Tibial nerve (tissue), 4 donors: Measurements from ENCODE around the gene LHFPL5.

Experiments
- EP300 ChIP-seq, 2 donors: sonication (generic); formaldehyde crosslinking; IDR thresholded peaks; one replicate each; pipeline ENCODE4 v1.6.1; 2017; ENCODE audit warnings: antibody characterized with exemption in 2 of 2, mild to moderate bottlenecking in 1 of 2
- POLR2A ChIP-seq, 2 donors: fragments of 450-650 bp; IDR thresholded peaks; one replicate each; pipeline ENCODE4 v1.6.1; 2017; ENCODE audit warnings: antibody characterized with exemption in 2 of 2, mild to moderate bottlenecking in 2 of 2, moderate library complexity in 2 of 2
- TF ChIP-seq, protein P1 (sequence below), 5 experiments: fragments of 200-600 bp in 3 of 5; fragments of 450-650 bp in 2 of 5; sonication (generic) in 3 of 5; IDR thresholded peaks; one replicate each; pipeline ENCODE4 v1.5.1; 2016 to 2019; ENCODE audit warnings: antibody characterized with exemption in 5 of 5, mild to moderate bottlenecking in 3 of 5, moderate library complexity in 2 of 5

DNA sequence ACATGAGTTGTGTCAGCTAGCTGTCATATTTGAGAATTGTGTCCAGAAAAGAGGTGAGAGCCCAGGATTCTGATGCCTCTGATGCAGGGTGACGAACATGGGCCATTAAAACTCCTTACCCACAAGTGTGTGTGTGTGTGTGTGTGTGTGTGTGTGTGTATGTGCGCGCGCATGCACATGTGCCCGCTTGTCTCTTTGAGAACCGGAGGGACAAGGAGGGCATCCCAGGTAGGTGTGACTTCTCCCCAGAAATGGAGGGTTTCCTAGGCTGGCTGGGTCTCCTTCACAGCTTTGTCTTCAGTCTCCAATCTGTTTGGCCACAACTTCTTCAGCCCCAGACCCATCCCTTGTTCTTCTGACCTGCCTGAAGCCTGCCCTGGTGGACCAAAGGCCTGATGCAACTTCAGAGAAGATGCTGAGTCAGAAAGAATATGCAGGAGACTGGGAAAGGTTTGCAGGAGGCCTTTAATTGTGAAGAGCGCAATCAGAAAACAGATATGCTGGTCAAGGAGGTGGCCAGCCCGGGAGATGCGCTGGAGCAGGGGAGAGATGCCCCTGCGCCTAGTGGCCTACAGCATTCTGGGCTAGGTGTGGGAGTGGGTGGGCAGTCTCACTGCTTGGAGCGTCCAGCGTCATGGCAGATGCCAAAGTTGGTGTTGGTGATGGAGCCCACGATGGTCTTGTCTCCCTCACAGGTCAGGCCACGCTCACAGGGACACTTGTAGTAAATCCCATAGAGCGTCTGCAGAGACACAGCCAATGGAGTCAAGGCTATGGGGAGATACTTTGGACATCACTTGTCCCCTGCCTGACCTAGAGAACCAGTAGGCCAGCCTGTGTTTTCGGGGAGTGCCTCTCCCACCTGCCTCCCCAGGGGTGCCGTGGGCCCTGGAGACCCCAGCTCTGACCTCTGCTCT, 10.4 kb upstream of the LHFPL5 start:
- TF ChIP-seq, protein P1, sequence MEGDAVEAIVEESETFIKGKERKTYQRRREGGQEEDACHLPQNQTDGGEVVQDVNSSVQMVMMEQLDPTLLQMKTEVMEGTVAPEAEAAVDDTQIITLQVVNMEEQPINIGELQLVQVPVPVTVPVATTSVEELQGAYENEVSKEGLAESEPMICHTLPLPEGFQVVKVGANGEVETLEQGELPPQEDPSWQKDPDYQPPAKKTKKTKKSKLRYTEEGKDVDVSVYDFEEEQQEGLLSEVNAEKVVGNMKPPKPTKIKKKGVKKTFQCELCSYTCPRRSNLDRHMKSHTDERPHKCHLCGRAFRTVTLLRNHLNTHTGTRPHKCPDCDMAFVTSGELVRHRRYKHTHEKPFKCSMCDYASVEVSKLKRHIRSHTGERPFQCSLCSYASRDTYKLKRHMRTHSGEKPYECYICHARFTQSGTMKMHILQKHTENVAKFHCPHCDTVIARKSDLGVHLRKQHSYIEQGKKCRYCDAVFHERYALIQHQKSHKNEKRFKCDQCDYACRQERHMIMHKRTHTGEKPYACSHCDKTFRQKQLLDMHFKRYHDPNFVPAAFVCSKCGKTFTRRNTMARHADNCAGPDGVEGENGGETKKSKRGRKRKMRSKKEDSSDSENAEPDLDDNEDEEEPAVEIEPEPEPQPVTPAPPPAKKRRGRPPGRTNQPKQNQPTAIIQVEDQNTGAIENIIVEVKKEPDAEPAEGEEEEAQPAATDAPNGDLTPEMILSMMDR (IDR thresholded peaks at IDR 0.05): no peak
- TF ChIP-seq POLR2A (IDR thresholded peaks at IDR 0.05) (no peak), EP300 (IDR thresholded peaks at IDR 0.05) (no peak)
